Spleen (tissue), 7 donors: Measurements from ENCODE around the gene TCHP.

Experiments used
- POLR2A ChIP-seq, 3 donors: fragments of 450-650 bp; IDR thresholded peaks; one replicate each; pipeline ENCODE4 v1.5.1; 2017; ENCODE audit warnings: antibody characterized with exemption in 3 of 3, mild to moderate bottlenecking in 1 of 3
- POLR2AphosphoS5 ChIP-seq, 3 donors: sonication (generic); formaldehyde crosslinking; IDR thresholded peaks; one replicate each; pipeline ENCODE4 v1.5.1; 2017; ENCODE audit warnings: antibody characterized with exemption in 3 of 3
- TF ChIP-seq, protein P1 (sequence below), 11 experiments: fragments of 200-600 bp in 7 of 11; fragments of 450-650 bp in 4 of 11; sonication (generic) in 4 of 11; IDR thresholded peaks in 8 of 11; conservative IDR thresholded peaks in 3 of 11; 1 replicate in 7 of 11; 2 replicates in 4 of 11; pipeline versions ENCODE4 v1.4.0 to v1.8.0; 2016 to 2021; ENCODE audit warnings: antibody characterized with exemption in 11 of 11, inconsistent platforms in 4 of 11, mild to moderate bottlenecking in 1 of 11
- donor health status: DM: no; HTN: no; CAD: no; lungs with moderate emphysema.
- donor health status: DM: no; HTN: no; CAD: no.
- donor health status: DM: no; HTN: no; CAD: no.

DNA sequence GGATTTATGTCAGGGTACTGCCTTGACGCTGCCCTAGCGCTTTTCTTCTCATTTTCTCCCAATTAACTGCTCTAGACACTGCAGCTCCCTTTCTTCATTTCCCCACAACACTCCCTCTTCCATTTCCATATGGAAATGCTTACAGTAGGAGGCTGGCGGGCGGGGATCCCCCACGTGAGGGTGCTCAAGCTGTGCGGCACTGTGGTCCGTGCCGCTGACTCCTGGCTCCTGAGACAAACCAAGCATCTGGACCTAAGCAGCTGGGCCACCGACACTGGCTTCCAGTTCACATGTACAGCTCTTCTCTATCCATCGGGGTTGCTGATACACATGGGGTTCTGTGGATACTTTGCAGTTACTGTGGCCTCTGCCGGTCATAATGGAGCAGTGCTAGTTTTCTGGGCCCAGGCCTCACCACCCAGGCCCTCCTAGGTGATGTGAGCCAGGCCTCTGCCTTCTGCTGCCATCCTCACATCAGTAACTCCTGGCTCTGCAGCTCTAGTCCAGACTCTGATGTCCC is 20.2 kb downstream of the TCHP start:
- TF ChIP-seq, protein P1, sequence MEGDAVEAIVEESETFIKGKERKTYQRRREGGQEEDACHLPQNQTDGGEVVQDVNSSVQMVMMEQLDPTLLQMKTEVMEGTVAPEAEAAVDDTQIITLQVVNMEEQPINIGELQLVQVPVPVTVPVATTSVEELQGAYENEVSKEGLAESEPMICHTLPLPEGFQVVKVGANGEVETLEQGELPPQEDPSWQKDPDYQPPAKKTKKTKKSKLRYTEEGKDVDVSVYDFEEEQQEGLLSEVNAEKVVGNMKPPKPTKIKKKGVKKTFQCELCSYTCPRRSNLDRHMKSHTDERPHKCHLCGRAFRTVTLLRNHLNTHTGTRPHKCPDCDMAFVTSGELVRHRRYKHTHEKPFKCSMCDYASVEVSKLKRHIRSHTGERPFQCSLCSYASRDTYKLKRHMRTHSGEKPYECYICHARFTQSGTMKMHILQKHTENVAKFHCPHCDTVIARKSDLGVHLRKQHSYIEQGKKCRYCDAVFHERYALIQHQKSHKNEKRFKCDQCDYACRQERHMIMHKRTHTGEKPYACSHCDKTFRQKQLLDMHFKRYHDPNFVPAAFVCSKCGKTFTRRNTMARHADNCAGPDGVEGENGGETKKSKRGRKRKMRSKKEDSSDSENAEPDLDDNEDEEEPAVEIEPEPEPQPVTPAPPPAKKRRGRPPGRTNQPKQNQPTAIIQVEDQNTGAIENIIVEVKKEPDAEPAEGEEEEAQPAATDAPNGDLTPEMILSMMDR (IDR thresholded peaks at IDR 0.05 in 8 of 11, conservative IDR thresholded peaks at IDR 0.05 in 3 of 11): no peak
- TF ChIP-seq POLR2A (IDR thresholded peaks at IDR 0.05) (no peak), POLR2AphosphoS5 (IDR thresholded peaks at IDR 0.05) (no peak)
